ENCODE measurements around the gene AOC2. TPM values are rescaled to one million over a fixed set of nuclear protein-coding genes. Genes with fewer than 3 reads are reported as not detected.

The AOC2 gene
- total and polyA plus RNA-seq, 2 of the 13 experiments (the other 11 are each of a cell fraction or from before 2014, with no cell fraction given): 1.2 to 3.3 TPM

- TF ChIP-seq ELK4 (CRISPR knock-in tag; IDR thresholded peaks at IDR 0.05; ENCODE audit: borderline replicate concordance) (no peak), MBNL3 (CRISPR knock-in tag; conservative IDR thresholded peaks at IDR 0.05) (no peak), E2F1 (CRISPR knock-in tag; IDR thresholded peaks at IDR 0.05) (no peak), PHF20 (CRISPR knock-in tag; IDR thresholded peaks at IDR 0.05) (0 out of 2 replicates have a peak, but pooled peaks have one; percentile 40), ARID2 (CRISPR knock-in tag; IDR thresholded peaks at IDR 0.05; ENCODE audit: borderline replicate concordance) (no peak), ARNT2 (CRISPR knock-in tag; IDR thresholded peaks at IDR 0.05; ENCODE audit: low read depth) (peak; percentile 38), KLF13 (CRISPR knock-in tag; IDR thresholded peaks at IDR 0.05) (no peak), PRDM4 (CRISPR knock-in tag; IDR thresholded peaks at IDR 0.05; ENCODE audit: borderline replicate concordance) (no peak), MTF2 (CRISPR knock-in tag; IDR thresholded peaks at IDR 0.05; ENCODE audit: borderline replicate concordance) (no peak), HMG20B (CRISPR knock-in tag; conservative IDR thresholded peaks at IDR 0.05) (no peak), ZNF382 (CRISPR knock-in tag; IDR thresholded peaks at IDR 0.05; ENCODE audit: borderline replicate concordance) (no peak), MEIS2 (CRISPR knock-in tag; IDR thresholded peaks at IDR 0.05) (peak; percentile 49; the same call in 1 of the 2 replicates), ESRRA (CRISPR knock-in tag; IDR thresholded peaks at IDR 0.05; ENCODE audit: low read depth) (peak; percentile 96), KDM2A (CRISPR knock-in tag; IDR thresholded peaks at IDR 0.05; ENCODE audit: borderline replicate concordance, low read depth) (peak; percentile 78; the same call in 1 of the 2 replicates), ZNF784 (CRISPR knock-in tag; IDR thresholded peaks at IDR 0.05; ENCODE audit: borderline replicate concordance) (peak; percentile 70; the same call in 1 of the 2 replicates), FOSL2 (CRISPR knock-in tag; IDR thresholded peaks at IDR 0.05) (peak; percentile 86), POLR2A (IDR thresholded peaks at IDR 0.05; ENCODE audit: insufficient read depth in 1 of 2, low read depth in 2 of 2, low read length in 2 of 2) (no peak; a peak in 2 of 4 replicates), ZNF589 (CRISPR knock-in tag; conservative IDR thresholded peaks at IDR 0.05) (peak; percentile 81), ZNF354B (CRISPR knock-in tag; IDR thresholded peaks at IDR 0.05) (no peak), ZSCAN30 (CRISPR knock-in tag; IDR thresholded peaks at IDR 0.05) (no peak), TMF1 (CRISPR knock-in tag; IDR thresholded peaks at IDR 0.05; ENCODE audit: low read depth) (no peak), CBFB (CRISPR knock-in tag; IDR thresholded peaks at IDR 0.05) (peak; percentile 74), STAG1 (CRISPR knock-in tag; IDR thresholded peaks at IDR 0.05) (peak; percentile 21; the same call in 1 of the 2 replicates), NCOA5 (CRISPR knock-in tag; IDR thresholded peaks at IDR 0.05) (no peak)
Measured at GRCh38 chr17:42886283-42887176, 42.1 kb downstream of the AOC2 start (continued).

Measured in HepG2 (cell line).